Effector memory CD4-positive, alpha-beta T cell (primary cell): ENCODE data around the gene AGBL1.

Experiments
- DNase-seq, 3 donors: peaks; one replicate each; pipeline ENCODE4 v3.0.0-alpha.2; 2020
- H3K27ac ChIP-seq: 2 replicates; pipeline ENCODE4 v1.7.0; 2013; ENCODE audit warnings: mild to moderate bottlenecking, low read length, moderate library complexity; ENCODE audit not compliant: insufficient read depth, poor library complexity, severe bottlenecking
- H3K27me3 ChIP-seq: replicated peaks from 2 replicates; pipeline ENCODE4 v1.7.0; 2013; ENCODE audit warnings: mild to moderate bottlenecking, low read length; ENCODE audit not compliant: insufficient read depth, control insufficient read depth, poor library complexity, severe bottlenecking
- H3K36me3 ChIP-seq: 2 replicates; pipeline ENCODE4 v1.7.0; 2013; ENCODE audit warnings: mild to moderate bottlenecking, low read length, moderate library complexity; ENCODE audit not compliant: control insufficient read depth, insufficient read depth
- H3K4me1 ChIP-seq: 2 replicates; pipeline ENCODE4 v1.7.0; 2013; ENCODE audit warnings: low read length, mild to moderate bottlenecking; ENCODE audit not compliant: control insufficient read depth, insufficient read depth, poor library complexity, severe bottlenecking
- H3K4me3 ChIP-seq: 2 replicates; pipeline ENCODE4 v1.7.0; 2013; ENCODE audit warnings: low read length, low read depth, mild to moderate bottlenecking; ENCODE audit not compliant: insufficient read depth, poor library complexity, severe bottlenecking
- H3K9me3 ChIP-seq: 2 replicates; pipeline ENCODE4 v1.7.0; 2013; ENCODE audit warnings: mild to moderate bottlenecking, low read length, moderate library complexity; ENCODE audit not compliant: control insufficient read depth
- total RNA-seq, 3 donors: gene quantifications; one replicate each; lab custom pipeline; 2026; lab: John Stamatoyannopoulos, UW

The AGBL1 gene
- total RNA-seq, result 0 reads per million in 3 donors

DNA sequence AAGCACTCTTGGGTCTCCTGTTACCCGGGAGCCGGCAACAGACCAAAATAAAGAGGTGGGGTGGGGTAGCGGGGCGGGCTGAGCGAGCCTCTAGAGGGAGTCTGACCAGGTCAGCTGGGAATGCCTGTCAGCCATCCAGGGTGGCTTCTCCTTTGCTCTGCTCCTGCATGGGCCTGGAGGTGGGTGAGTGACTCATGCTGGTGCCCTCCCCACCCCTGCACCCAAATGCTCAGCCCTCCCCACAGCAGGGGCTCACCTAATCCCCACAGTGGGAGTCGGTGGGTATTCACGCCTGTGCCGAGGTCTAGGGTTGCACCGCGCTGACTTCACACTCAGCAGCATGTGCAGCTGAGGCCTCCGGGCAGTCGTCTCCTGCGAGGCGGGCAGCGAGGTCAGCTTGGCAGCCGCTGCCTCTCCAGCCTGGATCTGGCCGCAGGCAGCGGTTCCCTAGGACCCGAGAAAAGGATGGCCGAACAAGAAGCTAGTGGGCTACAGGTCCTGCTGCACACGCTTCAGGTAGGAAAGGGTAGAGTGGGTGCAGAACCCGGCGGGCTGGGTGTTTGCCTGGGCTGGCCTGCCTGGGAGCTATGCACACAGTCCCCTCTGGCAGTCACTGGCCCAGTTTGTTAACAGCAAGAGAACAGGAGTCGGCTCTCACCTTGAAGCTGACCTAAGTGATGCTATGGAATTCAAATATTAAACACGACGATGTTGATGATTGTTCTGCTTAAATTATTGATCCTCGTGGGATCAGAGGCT, at the start of gene AGBL1:
Gene AGBL1, plus strand, starts transcription at position 364 of the 759 bp plus-strand sequence.
- no peaks in the 10 kb centered on the region for H3K9me3 ChIP-seq
- no peak for DNase-seq
- H3K27me3 ChIP-seq, result no peaks in the 10 kb centered on the region
- peaks cover 4% of the 10 kb centered on the region for H3K4me1 ChIP-seq
- H3K36me3 ChIP-seq, result no peaks in the 10 kb centered on the region
- no peak within 1 kb of the TSS for H3K27ac ChIP-seq
- no peak within 1 kb of the TSS for H3K4me3 ChIP-seq

- Histone ChIP-seq H3K4me3 (no peak overlapping the region), H3K4me1 (no peaks in the 10 kb centered on the region), H3K36me3 (no peaks in the 10 kb centered on the region), H3K9me3 (no peaks in the 10 kb centered on the region), H3K27ac (no peak overlapping the region), H3K27me3 (no peaks in the 10 kb centered on the region)
- DNase-seq, result no peak
These were observed 44.8 kb upstream of the AGBL1 start for GRCh38 chr15:86034904-86035303.

GRCh38 chr15:86036243-86036642, 43.4 kb upstream of the AGBL1 start:
- Histone ChIP-seq H3K27me3 (no peaks in the 10 kb centered on the region), H3K4me1 (no peaks in the 10 kb centered on the region), H3K4me3 (no peak overlapping the region), H3K27ac (no peak overlapping the region), H3K9me3 (no peaks in the 10 kb centered on the region), H3K36me3 (no peaks in the 10 kb centered on the region)
- DNase-seq, result no peak

DNA sequence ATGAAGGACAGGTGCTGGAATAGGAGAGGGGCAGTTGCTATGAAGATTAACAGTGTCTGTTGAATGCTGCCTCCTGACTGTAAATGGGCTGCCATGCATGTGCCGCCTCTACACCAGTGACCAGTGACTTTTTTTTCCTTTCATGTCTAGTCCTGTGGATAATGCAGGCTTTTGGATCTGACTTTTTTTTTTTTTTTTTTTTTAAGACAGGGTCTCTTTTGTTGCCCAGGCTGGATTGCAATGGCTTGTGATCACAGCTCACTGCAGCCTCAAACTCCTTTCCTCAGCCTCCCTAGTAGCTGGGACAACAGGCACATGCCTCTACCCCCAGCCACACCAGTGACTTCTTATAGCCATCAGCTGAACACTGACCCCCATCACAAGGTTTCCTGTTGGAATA, 41.2 kb upstream of the AGBL1 start:
- DNase-seq, result no peak
- Histone ChIP-seq H3K36me3 (no peaks in the 10 kb centered on the region), H3K27ac (no peak overlapping the region), H3K9me3 (no peaks in the 10 kb centered on the region), H3K4me1 (no peaks in the 10 kb centered on the region), H3K4me3 (no peak overlapping the region), H3K27me3 (no peaks in the 10 kb centered on the region)

- Histone ChIP-seq H3K4me3 (no peak overlapping the region), H3K27me3 (no peaks in the 10 kb centered on the region), H3K4me1 (no peaks in the 10 kb centered on the region), H3K27ac (no peak overlapping the region), H3K9me3 (no peaks in the 10 kb centered on the region), H3K36me3 (no peaks in the 10 kb centered on the region)
- DNase-seq, result no peak
These were observed 39.2 kb upstream of the AGBL1 start for GRCh38 chr15:86040356-86041033.

DNA sequence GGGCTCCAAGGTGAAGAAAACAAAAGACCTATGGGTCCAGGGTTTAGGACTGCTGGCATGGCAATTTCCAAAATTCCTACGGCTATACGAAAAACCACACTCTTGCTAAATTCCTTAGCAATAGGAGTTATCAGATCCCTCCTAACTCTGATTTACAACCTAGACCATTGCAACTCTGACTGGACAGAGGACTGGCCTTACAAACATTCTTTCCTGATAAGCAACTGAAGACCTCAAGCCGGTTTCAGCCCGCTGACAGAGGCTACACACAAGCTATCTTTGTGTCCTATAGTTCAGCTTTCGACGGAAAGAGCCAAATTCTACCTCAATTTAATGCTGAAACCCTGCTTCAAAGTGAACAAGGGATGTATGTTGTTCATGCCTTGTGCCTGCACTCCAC, 38.3 kb upstream of the AGBL1 start:
- Histone ChIP-seq H3K27me3 (no peaks in the 10 kb centered on the region), H3K9me3 (no peaks in the 10 kb centered on the region), H3K4me1 (no peaks in the 10 kb centered on the region), H3K4me3 (no peak overlapping the region), H3K36me3 (no peaks in the 10 kb centered on the region), H3K27ac (no peak overlapping the region)
- no peak for DNase-seq

- no peak for DNase-seq
- Histone ChIP-seq H3K4me3 (no peak overlapping the region), H3K9me3 (no peaks in the 10 kb centered on the region), H3K4me1 (no peaks in the 10 kb centered on the region), H3K27me3 (no peaks in the 10 kb centered on the region), H3K27ac (no peak overlapping the region), H3K36me3 (no peaks in the 10 kb centered on the region)
These were observed 37.4 kb upstream of the AGBL1 start for GRCh38 chr15:86042226-86042625.

GRCh38 chr15:86044981-86045380, 34.7 kb upstream of the AGBL1 start:
- Histone ChIP-seq H3K9me3 (no peaks in the 10 kb centered on the region), H3K36me3 (no peaks in the 10 kb centered on the region), H3K4me1 (no peaks in the 10 kb centered on the region), H3K4me3 (no peak overlapping the region), H3K27ac (no peak overlapping the region), H3K27me3 (no peaks in the 10 kb centered on the region)
- no peak for DNase-seq

GRCh38 chr15:86054338-86054737, 25.3 kb upstream of the AGBL1 start:
- Histone ChIP-seq H3K4me3 (no peak overlapping the region), H3K4me1 (no peaks in the 10 kb centered on the region), H3K36me3 (no peaks in the 10 kb centered on the region), H3K27ac (no peak overlapping the region), H3K27me3 (no peaks in the 10 kb centered on the region), H3K9me3 (no peaks in the 10 kb centered on the region)
- no peak for DNase-seq

DNA sequence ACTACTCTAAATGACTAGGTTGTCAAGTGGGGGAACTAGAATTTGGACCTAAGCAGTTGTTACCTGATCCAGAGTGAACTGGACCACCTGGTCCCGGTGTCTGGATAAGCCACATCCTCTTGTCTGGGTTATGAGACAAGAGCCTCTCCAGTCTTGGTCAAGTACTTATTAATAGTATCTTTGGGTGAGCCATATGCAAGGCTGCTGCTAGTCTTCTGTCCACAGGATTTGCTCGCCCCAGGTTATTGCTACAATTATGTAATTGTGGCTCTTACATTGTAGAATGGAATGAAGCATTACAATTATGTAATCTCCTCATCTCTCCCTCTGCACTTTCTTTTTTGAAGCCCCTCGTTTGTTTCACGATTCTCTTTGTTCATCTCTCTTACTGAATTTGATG, 24.0 kb upstream of the AGBL1 start:
- Histone ChIP-seq H3K27ac (no peak overlapping the region), H3K4me1 (no peaks in the 10 kb centered on the region), H3K27me3 (no peaks in the 10 kb centered on the region), H3K4me3 (no peak overlapping the region), H3K36me3 (no peaks in the 10 kb centered on the region), H3K9me3 (no peaks in the 10 kb centered on the region)
- DNase-seq, result no peak
